MG63 (cell line): ENCODE measurements around the gene PTPRN2. TPM values are rescaled to one million over a fixed set of nuclear protein-coding genes. Genes with fewer than 3 reads are reported as not detected.

ENCODE experiments used
- DNase-seq: peaks from one replicate; pipeline ENCODE4 v3.0.0-alpha.2; 2020
- H3K27me3 ChIP-seq: fragments of 250-450 bp; sonication (Bioruptor Pico); 2 replicates; pipeline ENCODE4 v1.5.1; 2020; ENCODE audit warnings: mild to moderate bottlenecking, moderate library complexity
- H3K36me3 ChIP-seq: fragments of 250-450 bp; sonication (Bioruptor Pico); 2 replicates; pipeline ENCODE4 v1.5.1; 2020; ENCODE audit warnings: mild to moderate bottlenecking, moderate library complexity
- H3K4me3 ChIP-seq: fragments of 250-450 bp; sonication (Bioruptor Pico); 2 replicates; pipeline ENCODE4 v1.5.1; 2020; ENCODE audit warnings: mild to moderate bottlenecking, moderate library complexity
- H3K9me3 ChIP-seq: fragments of 250-450 bp; sonication (Bioruptor Pico); 2 replicates; pipeline ENCODE4 v1.5.1; 2020; ENCODE audit warnings: mild to moderate bottlenecking, moderate library complexity
- total RNA-seq: library from RNA; depleted of rRNA; stranded (reverse); fragments of >200 nt; shearing (Covaris generic); gene quantifications from 2 replicates; pipeline ENCODE4 v1.2.3, GENCODE V29; 2014; ENCODE audit warnings: low replicate concordance

Gene PTPRN2
- total RNA-seq, 1 experiment from 2014 or later: 0.16 TPM

DNA sequence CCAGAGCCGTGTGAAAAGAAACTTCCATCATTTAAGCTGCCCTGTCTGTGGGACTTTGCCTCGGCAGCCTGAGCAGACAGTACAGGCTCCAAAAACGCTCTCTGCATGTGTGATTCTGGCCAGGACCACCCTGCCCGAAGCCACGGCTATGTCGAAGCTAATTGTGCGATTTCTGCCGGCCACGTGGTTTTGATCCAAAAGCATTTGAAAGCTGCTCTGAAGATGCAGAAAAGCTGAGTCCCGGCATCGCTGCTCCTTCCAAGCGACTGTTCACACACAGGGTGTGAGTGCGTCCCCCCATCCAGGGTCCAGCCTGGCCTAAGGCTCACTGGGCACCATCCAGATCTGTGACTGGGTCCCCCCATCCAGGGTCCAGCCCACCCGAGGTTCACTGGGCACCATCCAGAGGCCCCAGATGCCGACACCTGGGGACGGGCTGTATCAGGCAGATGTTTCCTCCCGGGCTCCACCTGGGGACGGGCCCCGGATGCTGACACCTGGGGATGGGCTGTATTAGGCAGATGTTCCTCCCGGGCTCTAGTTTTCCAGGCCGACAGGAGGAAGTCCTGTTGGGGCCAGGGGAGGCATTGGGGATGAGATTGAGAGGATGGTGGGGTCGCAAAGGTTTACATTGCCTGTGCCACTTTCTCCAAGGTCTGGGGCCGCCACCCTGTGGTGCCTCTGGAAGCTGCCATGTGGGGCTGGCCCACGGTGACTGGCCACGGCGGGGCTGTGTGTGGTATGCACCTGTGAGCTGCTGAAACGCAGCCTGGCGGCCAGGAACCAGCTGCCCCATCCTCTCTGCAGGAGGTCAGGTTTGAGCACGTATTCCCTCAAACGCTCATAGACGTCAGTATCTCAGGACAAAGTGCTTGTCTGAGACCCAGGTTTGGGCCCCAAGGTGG is 723.5 kb downstream of the PTPRN2 start:
- Histone ChIP-seq H3K27me3 (no peaks in the 10 kb centered on the region), H3K4me3 (no peak overlapping the region), H3K9me3 (no peaks in the 10 kb centered on the region), H3K36me3 (no peaks in the 10 kb centered on the region)
- DNase-seq: no peak

DNA sequence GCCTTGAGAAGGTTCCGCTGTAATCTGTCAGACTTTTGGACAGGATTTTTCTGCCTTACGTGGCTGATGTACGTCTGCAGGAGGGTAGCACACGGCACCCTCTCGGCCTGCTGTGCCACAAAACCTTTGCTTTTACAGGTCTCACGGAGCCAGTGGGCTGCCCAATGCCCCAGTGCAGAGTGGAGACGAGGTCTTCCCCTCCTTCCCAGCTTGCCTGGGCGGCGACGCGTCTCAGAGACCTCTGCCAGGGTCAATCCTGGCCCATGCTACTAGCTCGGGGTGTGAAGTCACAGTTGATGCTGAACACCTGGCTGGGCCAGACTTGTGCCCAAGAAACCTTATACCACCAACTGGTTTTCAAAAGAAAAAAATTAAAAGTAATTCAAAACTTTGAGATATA is 724.4 kb downstream of the PTPRN2 start:
- H3K9me3 ChIP-seq: no peaks in the 10 kb centered on the region

DNA sequence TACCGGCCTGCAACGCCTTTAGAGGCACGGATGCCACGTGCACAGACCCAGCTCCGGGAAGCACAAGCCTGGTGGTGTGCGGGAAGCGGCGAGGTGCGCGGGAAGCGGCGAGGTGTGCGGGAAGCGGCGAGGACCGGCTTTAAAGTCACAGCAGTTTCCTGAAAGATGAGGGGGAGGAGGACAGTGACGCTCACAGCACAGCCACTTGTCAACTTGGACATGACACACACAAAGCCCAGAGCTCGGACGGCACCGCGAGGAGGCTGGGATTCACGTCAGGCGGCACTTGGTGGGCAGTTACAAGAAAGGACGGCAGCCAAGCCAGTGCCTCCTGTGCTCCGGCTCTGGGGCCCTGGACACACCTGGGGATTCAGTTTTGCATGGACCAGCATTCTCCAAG is 724.9 kb downstream of the PTPRN2 start:
- no peaks in the 10 kb centered on the region for H3K9me3 ChIP-seq
- H3K4me3 ChIP-seq: no peak overlapping the region
- H3K27me3 ChIP-seq: no peaks in the 10 kb centered on the region
- no peaks in the 10 kb centered on the region for H3K36me3 ChIP-seq
- no peak for DNase-seq

More for the DNA sequence above, 724.4 kb downstream of the PTPRN2 start:
- no peak for DNase-seq
- Histone ChIP-seq H3K36me3 (no peaks in the 10 kb centered on the region), H3K4me3 (no peak overlapping the region), H3K27me3 (no peaks in the 10 kb centered on the region)

DNA sequence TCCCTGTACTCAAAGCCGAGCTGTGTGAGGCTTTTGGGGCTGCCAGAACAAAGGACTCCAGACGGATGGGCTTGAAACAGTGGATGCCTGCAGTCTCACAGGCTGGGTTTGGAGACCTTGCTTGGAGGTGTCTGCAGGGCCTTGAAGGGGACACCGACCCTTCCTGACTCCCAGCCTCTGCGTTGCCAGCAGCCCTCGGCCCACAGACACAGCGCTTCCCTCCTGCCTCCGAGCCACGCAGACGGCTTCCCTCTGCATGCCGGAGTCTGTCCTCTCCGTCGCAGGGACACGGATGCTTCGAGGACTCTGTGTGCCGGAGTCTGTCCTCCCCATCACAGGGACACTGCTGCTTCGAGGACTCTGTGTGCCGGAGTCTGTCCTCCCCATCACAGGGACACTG is 726.1 kb downstream of the PTPRN2 start:
- Histone ChIP-seq H3K9me3 (no peaks in the 10 kb centered on the region), H3K36me3 (no peaks in the 10 kb centered on the region), H3K4me3 (no peak overlapping the region), H3K27me3 (no peaks in the 10 kb centered on the region)
- no peak for DNase-seq

DNA sequence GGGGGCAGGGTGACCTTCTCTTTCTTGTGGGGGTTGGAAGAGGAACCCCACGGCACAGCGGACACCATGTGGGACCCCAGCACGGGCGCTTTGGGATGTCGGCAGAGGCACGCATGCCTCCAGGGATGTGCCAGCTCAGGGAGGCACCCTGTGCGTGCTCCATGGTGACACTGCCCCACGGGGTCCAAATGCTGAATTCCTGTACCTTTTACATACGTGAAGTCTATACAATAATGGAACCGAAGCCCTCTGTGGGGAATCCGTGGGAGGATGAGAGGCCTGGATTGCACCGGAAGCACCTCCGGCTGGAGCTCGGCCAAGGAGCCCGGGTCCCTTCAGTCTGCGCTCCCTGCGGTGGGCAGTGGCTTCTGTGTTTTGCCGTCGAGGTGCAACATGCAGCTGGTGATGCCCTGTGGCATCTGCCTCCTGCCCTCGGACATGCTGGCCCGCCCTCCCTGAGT is 726.6 kb downstream of the PTPRN2 start:
- Histone ChIP-seq H3K4me3 (no peak overlapping the region), H3K27me3 (no peaks in the 10 kb centered on the region), H3K36me3 (no peaks in the 10 kb centered on the region), H3K9me3 (no peaks in the 10 kb centered on the region)
- no peak for DNase-seq

DNA sequence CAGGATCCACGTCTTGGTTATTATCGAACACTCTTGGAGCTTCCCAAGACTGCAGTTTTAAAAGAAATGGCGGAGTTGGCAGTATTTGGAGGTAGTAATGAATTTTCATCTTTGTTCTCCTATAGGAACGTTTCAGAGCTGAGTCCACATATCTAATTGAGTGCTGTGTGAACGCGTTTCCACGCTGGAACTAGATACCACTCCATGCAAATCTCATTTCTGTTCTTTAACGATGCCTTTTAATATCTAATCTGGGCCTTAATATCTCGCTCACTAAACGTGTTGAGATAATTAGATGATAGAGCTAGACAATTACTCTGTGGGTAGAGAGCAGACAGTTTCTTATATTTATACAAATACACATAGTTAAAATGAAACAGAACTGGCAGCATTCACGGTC is 727.2 kb downstream of the PTPRN2 start:
- H3K27me3 ChIP-seq: no peaks in the 10 kb centered on the region
- H3K9me3 ChIP-seq: no peaks in the 10 kb centered on the region
- H3K36me3 ChIP-seq: no peaks in the 10 kb centered on the region
- DNase-seq: no peak
- no peak overlapping the region for H3K4me3 ChIP-seq

DNA sequence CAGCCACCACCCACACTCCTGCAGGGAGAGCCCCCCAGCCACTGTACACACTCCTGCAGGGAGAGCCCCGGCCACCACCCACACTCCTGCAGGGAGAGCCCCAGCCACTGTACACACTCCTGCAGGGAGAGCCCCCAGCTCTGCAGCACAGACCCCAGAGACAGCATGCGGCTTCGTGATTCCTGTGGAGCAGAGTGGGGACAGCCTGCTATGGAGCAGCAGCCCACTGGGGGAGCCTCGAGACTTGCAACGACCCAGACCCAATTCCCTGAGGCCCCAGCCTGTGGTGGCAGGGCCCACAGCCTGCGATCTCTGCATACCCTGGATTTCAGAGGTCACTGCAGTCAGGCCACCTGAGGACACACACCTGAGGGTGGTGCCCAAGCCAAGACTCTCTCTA is 727.7 kb downstream of the PTPRN2 start:
- H3K27me3 ChIP-seq: no peaks in the 10 kb centered on the region
- no peak overlapping the region for H3K4me3 ChIP-seq
- DNase-seq: no peak
- H3K36me3 ChIP-seq: no peaks in the 10 kb centered on the region
- H3K9me3 ChIP-seq: no peaks in the 10 kb centered on the region

DNA sequence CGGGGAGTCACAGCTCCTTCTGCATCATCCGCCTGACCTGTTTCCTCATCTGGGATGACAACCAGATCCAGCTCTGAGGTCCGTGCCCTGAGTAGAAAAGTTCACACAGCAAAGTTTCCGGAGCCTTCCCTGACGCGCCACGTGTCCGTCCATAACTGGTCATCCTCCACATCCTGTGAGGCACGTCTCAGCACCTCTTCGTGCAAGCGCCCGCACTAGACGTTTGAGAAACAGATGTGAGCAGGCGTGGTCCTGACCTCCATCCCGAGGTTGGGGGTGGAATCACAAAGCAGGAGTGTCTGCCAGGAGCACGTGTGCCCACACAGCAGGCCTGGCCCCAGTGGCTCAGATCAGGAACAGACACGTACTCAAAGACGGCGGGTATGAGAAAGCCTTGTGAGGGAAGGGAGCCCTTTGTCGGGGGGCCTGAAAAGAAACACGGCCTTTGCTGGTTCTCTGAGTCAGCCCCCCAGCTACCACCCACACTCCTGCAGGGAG is 730.0 kb downstream of the PTPRN2 start:
- no peak for DNase-seq

DNA sequence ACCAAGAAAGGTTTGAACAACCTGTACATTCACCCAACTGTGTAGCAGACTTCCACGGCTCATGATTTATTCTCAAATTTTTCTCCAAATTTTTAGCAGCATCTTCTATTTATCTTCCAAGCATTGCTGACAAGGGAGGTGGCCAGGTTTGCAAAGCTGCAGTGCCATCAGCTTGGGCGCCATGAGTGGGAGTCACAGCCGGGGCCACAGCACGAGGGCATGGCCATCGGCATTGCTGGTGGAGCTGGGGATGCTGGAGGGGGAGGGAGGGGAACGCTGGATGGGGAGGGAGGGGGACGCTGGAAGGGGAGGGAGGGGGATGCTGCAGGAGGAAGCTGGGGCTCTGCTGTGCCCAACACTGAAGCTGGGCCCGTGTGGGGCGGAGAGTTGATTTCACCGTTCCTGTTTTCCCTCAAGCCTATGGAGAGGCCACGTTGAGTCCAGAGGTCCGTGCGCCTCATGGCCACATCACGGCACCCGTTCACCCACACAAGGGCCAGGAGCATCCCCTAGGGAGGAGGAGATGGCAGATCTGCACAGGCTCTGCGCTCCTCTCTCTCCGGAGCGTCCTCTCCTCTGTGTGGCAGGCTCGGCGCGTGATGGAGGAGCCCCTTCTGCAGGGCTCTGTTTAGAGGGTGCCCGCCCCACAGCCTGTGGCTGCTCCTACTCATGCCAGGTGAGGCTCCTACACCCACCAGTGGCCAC is 730.6 kb downstream of the PTPRN2 start:
- Histone ChIP-seq H3K4me3 (no peak overlapping the region), H3K9me3 (no peaks in the 10 kb centered on the region), H3K27me3 (no peaks in the 10 kb centered on the region), H3K36me3 (no peaks in the 10 kb centered on the region)
- DNase-seq: no peak

More for the DNA sequence above, 730.0 kb downstream of the PTPRN2 start:
- H3K4me3 ChIP-seq: no peak overlapping the region
- no peaks in the 10 kb centered on the region for H3K9me3 ChIP-seq
- no peaks in the 10 kb centered on the region for H3K36me3 ChIP-seq
- H3K27me3 ChIP-seq: no peaks in the 10 kb centered on the region

DNA sequence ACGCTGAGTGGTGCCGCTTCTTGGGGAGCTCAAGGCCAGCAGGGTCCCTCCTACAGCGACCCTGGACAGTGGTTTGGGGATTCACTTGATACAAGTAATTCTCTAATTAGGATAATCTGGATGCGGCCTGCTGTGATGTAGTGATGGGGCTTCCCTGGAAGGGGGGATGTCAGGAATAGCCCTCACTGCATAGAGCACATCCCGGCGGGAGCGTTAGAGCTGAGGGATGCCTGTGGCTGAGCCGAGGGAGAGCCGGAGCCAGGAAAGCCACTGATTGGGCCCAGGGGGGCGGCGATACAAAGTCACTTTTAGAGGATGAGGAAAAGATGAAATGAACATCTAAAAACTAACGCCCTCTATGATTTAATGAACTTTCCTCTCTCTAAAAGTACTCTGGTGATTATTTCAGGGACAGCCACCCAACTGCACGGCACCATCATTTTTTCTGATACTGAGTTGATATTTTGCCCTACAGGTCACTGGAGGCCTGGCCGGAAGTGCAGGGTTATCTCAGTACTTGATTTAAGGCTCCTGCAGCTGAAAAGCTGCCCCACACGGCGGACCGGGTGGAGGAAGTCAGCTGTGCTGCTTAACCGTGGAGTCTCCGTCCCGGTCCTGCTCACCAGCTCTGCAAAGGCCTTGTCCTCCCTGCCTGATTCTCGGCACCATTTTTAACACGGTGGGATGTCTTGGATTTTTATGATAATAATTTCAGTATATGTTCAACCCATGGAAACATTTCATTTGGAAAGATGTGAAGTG is 732.0 kb downstream of the PTPRN2 start:
- H3K36me3 ChIP-seq: no peaks in the 10 kb centered on the region
- no peak overlapping the region for H3K4me3 ChIP-seq
- no peak for DNase-seq
- H3K9me3 ChIP-seq: no peaks in the 10 kb centered on the region
- no peaks in the 10 kb centered on the region for H3K27me3 ChIP-seq

DNA sequence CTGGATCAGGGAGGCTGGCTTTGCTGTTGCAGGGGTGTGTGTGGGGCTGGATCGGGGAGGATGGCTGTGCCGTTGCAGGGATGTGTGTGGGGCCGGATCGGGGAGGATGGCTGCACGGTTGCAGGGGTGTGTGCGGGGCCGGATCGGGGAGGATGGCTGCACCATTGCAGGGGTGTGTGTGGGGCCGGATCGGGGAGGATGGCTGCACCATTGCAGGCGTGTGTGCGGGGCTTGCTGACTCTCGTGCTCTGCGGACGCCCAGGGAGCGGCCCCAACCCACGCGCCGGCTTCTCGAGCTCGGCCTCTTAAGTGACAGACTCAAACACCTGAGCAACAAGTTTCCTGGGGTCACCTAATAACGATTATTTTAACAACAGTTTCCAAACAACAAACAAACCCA is 732.6 kb downstream of the PTPRN2 start:
- H3K27me3 ChIP-seq: no peaks in the 10 kb centered on the region
- no peaks in the 10 kb centered on the region for H3K9me3 ChIP-seq
- H3K4me3 ChIP-seq: no peak overlapping the region
- no peak for DNase-seq
- H3K36me3 ChIP-seq: no peaks in the 10 kb centered on the region

DNA sequence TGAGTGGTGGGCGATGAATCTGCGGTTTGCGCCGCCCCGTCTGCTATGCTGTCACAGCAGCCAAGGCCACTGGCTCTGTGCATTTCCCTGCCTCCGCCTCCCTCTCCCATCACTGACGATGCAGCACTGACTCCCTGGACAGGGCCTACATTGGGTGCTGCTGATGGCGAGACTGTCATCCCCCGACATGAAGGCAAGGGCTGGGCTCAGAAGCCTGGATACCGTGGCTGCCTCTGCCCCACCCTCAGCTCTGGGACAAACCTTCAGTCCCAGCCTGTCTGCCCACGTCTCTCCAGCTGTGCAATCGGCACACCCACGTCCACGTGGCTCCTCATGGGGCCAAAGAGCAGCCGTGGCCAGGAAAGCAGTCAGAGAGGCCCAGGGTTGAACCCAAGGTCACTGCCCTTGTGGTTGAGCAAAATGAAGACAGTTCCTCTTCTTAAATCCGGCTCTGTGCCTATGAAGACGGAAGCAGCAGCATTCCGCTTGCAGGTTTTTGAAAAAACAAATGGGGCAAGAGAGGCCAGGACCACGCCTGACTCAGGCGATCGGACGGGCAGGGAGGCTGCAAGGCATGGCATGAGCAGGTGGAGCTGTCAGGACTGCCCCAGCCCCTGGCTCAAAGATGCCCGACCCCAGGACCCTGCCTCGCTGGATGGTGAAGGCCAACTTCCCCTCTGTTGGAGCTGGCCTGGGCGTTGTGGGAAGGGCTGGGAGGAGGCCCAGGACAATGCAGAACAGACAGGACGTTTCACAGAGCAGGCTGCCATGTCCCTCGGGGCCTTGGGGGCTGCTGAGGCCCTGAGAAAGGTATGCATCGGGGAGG is 733.3 kb downstream of the PTPRN2 start:
- H3K36me3 ChIP-seq: no peaks in the 10 kb centered on the region
- no peak overlapping the region for H3K4me3 ChIP-seq
- DNase-seq: peak; percentile 6
- no peaks in the 10 kb centered on the region for H3K27me3 ChIP-seq
- H3K9me3 ChIP-seq: no peaks in the 10 kb centered on the region

DNA sequence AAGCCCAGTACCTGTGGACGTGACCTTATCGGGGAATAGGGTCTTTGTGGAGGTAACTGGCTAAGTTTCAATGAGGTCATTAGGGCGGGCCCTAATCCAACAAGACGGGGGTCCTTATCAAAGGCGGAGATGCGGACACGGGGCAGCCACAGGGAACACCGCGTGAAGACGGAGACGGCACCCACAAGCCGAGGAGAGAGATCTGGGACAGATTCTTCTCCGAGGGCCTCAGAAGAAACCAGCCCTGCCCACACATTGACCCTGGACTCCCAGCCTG is 733.9 kb downstream of the PTPRN2 start:
- Histone ChIP-seq H3K9me3 (no peaks in the 10 kb centered on the region), H3K4me3 (no peak overlapping the region), H3K27me3 (no peaks in the 10 kb centered on the region), H3K36me3 (no peaks in the 10 kb centered on the region)
- DNase-seq: no peak

DNA sequence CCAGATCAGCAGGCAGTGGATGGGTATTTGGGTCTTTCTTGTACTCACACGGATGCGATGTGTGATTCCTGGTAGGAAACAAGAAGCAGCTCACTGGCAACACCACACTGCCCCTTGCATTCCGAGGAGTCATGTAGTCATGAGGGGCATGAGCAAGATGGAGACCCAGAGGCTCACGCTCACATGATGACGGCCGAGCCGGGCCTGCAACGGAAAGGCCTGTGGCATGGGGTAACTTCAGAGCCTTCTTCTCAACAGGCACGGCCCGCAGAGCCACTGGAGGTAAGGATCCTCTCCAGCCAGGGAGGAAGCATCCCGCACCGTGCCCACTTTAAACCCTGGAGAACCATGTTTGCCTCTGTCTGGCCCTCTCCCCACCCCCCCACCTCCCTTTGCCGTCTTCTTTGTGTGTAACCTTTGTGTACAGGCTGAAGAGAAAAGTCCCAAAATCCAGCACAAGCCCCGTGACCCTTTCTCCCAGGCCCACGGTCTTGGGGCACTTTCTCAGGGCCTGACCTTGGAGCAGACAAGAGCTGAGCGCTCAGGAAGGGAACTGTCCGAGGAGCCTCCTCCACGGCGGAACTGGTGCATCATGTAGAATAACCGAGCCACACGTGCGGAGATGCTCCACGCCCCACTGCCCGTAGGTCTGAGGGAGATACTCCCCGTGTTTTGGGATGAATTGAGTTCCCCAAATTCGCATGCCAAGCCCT is 734.4 kb downstream of the PTPRN2 start:
- DNase-seq: no peak
- Histone ChIP-seq H3K4me3 (no peak overlapping the region), H3K9me3 (no peaks in the 10 kb centered on the region), H3K27me3 (no peaks in the 10 kb centered on the region), H3K36me3 (no peaks in the 10 kb centered on the region)

DNA sequence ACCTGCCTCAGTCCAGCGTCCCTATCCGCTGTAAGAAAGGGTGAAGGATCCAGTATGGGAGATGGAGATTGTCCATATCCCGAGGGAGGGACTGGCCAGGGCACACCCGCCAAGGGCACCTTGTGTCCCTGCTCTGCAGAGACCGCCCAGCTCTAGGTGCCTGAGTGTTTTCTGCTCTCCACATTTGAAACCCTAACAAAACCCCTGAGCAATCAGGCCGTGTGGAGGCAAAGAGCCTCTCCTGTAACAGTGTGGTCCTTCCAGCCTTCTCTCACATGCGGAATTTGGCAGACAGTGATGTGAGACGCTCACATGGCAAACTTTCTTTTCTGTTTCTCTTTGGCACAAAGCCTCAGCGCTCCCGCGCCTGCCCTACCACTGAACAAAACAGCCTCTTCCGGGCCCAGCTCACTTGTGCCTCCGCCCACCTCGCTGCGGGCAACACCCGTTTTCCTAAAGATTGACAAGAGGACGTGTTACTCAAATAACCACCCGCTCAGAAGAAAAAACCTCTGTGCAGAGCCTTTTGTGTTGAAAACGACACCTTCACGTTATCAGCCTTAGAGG is 736.0 kb downstream of the PTPRN2 start:
- Histone ChIP-seq H3K4me3 (no peak overlapping the region), H3K27me3 (no peaks in the 10 kb centered on the region), H3K9me3 (no peaks in the 10 kb centered on the region), H3K36me3 (no peaks in the 10 kb centered on the region)
- DNase-seq: peak; percentile 66
